ENCODE results near the gene CLIC3. TPM values are rescaled to one million over a fixed set of nuclear protein-coding genes. Genes with fewer than 3 reads are reported as not detected.

Gene CLIC3
- total RNA-seq, 1 donor from 2014 or later, result not detected

DNA sequence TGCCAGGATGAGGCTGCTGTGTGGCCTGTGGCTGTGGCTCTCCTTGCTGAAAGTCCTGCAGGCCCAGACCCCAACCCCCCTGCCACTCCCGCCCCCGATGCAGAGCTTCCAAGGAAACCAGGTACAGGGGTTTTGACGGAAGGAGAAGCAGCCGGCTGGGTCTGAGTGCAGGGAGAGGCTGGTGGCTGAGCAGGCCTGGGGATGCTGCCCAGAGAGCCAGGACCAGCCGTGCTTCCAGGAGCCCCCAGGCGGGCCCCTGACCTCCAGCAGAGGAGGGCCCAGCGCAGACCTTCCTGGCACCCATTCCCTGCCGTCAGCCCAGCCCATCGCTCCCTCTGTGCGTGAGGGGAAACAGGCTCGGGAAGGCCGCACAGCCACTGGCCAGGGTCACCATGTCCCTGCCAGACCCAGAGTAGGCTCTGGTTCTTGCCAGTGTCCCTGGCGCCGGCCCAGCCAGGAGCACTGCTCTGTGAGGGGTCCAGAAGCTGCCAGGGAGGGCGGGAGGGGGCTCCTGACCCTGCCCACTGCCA lies 44.0 kb downstream of the CLIC3 start:
- no peaks in the 10 kb centered on the region for H3K27me3 ChIP-seq
- H3K27ac Mint-ChIP-seq, result no peak overlapping the region
- peaks cover 21% of the 10 kb centered on the region for H3K4me1 ChIP-seq
- peaks cover 3% of the 10 kb centered on the region for H3K36me3 Mint-ChIP-seq
- no peak overlapping the region for H3K27ac ChIP-seq
- no peaks in the 10 kb centered on the region for H3K79me2 ChIP-seq (ENCODE audit: low read depth)
- H3K27me3 Mint-ChIP-seq (ENCODE audit: insufficient read depth, low read depth), result peaks cover 6% of the 10 kb centered on the region
- no peak for DNase-seq (ENCODE audit: low spot score)
- H3K4me3 Mint-ChIP-seq, result no peak overlapping the region
- H3F3A ChIP-seq (ENCODE audit: low read depth), result peaks cover 16% of the 10 kb centered on the region
- no peaks in the 10 kb centered on the region for H3K9me3 ChIP-seq (ENCODE audit: low read depth)
- no peak overlapping the region for H3K4me3 ChIP-seq
- no peak overlapping the region for H2AFZ ChIP-seq (replicated peaks)
- H3K4me1 Mint-ChIP-seq, result peaks cover 6% of the 10 kb centered on the region
- H3K4me2 ChIP-seq, result no peak overlapping the region
- no peak for TF ChIP-seq EZH2phosphoT487 (IDR thresholded peaks at IDR 0.05)
- TF ChIP-seq, protein P1, sequence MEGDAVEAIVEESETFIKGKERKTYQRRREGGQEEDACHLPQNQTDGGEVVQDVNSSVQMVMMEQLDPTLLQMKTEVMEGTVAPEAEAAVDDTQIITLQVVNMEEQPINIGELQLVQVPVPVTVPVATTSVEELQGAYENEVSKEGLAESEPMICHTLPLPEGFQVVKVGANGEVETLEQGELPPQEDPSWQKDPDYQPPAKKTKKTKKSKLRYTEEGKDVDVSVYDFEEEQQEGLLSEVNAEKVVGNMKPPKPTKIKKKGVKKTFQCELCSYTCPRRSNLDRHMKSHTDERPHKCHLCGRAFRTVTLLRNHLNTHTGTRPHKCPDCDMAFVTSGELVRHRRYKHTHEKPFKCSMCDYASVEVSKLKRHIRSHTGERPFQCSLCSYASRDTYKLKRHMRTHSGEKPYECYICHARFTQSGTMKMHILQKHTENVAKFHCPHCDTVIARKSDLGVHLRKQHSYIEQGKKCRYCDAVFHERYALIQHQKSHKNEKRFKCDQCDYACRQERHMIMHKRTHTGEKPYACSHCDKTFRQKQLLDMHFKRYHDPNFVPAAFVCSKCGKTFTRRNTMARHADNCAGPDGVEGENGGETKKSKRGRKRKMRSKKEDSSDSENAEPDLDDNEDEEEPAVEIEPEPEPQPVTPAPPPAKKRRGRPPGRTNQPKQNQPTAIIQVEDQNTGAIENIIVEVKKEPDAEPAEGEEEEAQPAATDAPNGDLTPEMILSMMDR (IDR thresholded peaks at IDR 0.05), result no peak
- no peak for TF ChIP-seq EZH2 (IDR thresholded peaks at IDR 0.05)
- no peaks in the 10 kb centered on the region for H3K9me3 Mint-ChIP-seq
- no peak overlapping the region for H3K9ac ChIP-seq
- H4K20me1 ChIP-seq (ENCODE audit: low read depth), result no peaks in the 10 kb centered on the region
- no peaks in the 10 kb centered on the region for H3K36me3 ChIP-seq

DNA sequence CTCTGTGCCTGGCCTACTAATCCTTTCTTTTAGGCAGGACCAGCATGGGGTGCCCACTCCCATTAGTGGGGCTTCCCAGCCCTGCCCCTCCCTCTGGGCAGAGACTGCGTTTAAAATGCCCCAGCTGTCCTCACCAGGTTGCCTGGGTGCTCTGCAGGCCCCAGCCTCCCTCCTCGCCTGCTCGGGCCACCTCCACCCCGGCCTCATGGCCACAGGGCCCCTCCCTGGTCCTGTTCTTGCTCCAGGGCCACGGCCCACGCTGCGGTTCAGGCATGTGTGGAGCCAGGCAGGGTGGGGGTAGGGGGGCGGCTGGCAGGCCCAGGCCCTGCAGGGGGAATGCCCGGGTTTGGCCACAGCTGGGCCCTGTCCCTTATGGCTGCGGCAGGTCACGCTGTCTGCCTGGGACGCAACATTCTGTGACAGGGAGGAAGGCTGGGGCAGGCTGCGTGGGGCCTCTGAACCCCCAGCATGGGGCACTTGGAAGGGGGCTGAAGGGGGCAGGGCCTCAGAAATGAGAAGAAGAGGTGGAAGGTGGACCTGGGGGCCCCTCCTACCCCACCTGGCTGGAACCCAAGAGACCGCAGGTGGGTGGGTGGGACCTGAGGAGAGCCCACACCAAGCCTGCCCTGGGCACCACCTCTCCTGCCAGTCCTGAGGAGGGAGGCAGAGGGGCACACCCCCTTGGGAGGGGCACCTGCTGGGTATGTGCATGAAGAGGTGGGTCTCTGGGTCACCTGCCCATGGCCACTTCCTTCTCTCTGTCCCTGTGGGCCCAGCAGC lies 44.6 kb downstream of the CLIC3 start, which contains the start of gene LCN12:
TSS of gene LCN12 (plus strand) at position 733 of the 780 bp plus-strand sequence. CDS start 55 bp downstream, outside the sequence.
- Histone ChIP-seq H3K79me2 (ENCODE audit: low read depth) (no peaks in the 10 kb centered on the region), H3K4me1 (peaks cover 21% of the 10 kb centered on the region), H3K27me3 (no peaks in the 10 kb centered on the region), H3K36me3 (no peaks in the 10 kb centered on the region), H3K9me3 (ENCODE audit: low read depth) (no peaks in the 10 kb centered on the region), H3K27ac (no peak within 1 kb of the TSS), H2AFZ (replicated peaks) (no peak within 1 kb of the TSS), H4K20me1 (ENCODE audit: low read depth) (no peaks in the 10 kb centered on the region), H3K4me3 (no peak within 1 kb of the TSS), H3K9ac (no peak within 1 kb of the TSS), H3F3A (ENCODE audit: low read depth) (peaks cover 18% of the 10 kb centered on the region), H3K4me2 (peak within 1 kb of the TSS; percentile 10)
- no peak within 1 kb of the TSS for H3K27ac Mint-ChIP-seq
- no peaks in the 10 kb centered on the region for H3K9me3 Mint-ChIP-seq
- DNase-seq (ENCODE audit: low spot score), result no peak
- H3K36me3 Mint-ChIP-seq, result peaks cover 3% of the 10 kb centered on the region
- peaks cover 6% of the 10 kb centered on the region for H3K4me1 Mint-ChIP-seq
- H3K4me3 Mint-ChIP-seq, result peak within 1 kb of the TSS; percentile 77
- TF ChIP-seq EZH2 (IDR thresholded peaks at IDR 0.05), result no peak
- TF ChIP-seq, protein P1 (IDR thresholded peaks at IDR 0.05), result no peak
- no peak for TF ChIP-seq EZH2phosphoT487 (IDR thresholded peaks at IDR 0.05)
- H3K27me3 Mint-ChIP-seq (ENCODE audit: insufficient read depth, low read depth), result peaks cover 5% of the 10 kb centered on the region

DNA sequence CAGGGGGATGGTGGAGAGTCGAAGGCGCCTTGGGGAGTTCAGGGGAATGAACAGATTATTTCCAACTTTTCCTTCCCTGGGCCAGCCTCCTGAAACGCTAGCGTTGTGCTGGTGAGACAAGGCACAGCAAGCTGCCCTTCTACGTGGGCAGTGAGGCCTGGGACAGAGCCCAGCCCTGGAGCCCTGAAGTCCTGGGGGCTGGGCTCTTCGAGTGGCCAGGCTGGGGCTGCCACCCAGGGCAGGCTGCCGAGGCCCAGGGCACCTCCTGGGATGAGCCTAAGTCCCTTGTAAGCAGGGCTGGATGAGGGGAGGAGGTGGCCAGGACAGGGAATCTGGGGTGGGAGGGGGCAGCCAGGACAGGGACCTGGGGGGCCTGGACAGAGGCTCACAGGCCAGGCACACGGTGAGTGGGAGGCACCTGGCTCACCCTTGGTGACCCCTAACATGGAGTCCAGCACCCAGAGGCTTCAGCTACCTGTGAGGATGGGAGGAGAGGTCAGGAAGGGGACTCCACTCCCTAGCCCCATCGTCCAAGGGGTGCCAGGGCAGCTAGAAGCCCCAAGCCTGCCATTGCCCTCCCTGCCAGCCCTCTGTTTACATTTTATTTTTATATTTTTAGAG lies 45.6 kb downstream of the CLIC3 start:
- no peaks in the 10 kb centered on the region for H3K79me2 ChIP-seq (ENCODE audit: low read depth)
- peak overlapping the region; percentile 89 for H3K27ac Mint-ChIP-seq
- H3K9ac ChIP-seq, result peak overlapping the region; percentile 29
- peaks cover 21% of the 10 kb centered on the region for H3K4me1 ChIP-seq
- H3K9me3 Mint-ChIP-seq, result no peaks in the 10 kb centered on the region
- no peak for DNase-seq (ENCODE audit: low spot score)
- H3K4me2 ChIP-seq, result peak overlapping the region; percentile 81
- peaks cover 18% of the 10 kb centered on the region for H3F3A ChIP-seq (ENCODE audit: low read depth)
- H3K36me3 Mint-ChIP-seq, result no peaks in the 10 kb centered on the region
- peaks cover 6% of the 10 kb centered on the region for H3K4me1 Mint-ChIP-seq
- peak overlapping the region; percentile 57 for H3K27ac ChIP-seq
- no peaks in the 10 kb centered on the region for H4K20me1 ChIP-seq (ENCODE audit: low read depth)
- H3K9me3 ChIP-seq (ENCODE audit: low read depth), result no peaks in the 10 kb centered on the region
- H3K36me3 ChIP-seq, result no peaks in the 10 kb centered on the region
- H3K4me3 ChIP-seq, result peak overlapping the region; percentile 53
- no peaks in the 10 kb centered on the region for H3K27me3 ChIP-seq
- H3K27me3 Mint-ChIP-seq (ENCODE audit: insufficient read depth, low read depth), result no peaks in the 10 kb centered on the region
- peak overlapping the region; percentile 46 for H2AFZ ChIP-seq (replicated peaks)
- TF ChIP-seq, protein P1 (IDR thresholded peaks at IDR 0.05), result no peak
- TF ChIP-seq EZH2phosphoT487 (IDR thresholded peaks at IDR 0.05) (no peak), EZH2 (IDR thresholded peaks at IDR 0.05) (no peak)
- peak overlapping the region; percentile 83 for H3K4me3 Mint-ChIP-seq
